DOHH2 (cell line): Measurements from ENCODE around the gene PMVK.

Source experiments
- EZH2phosphoT487 ChIP-seq: fragments of 200-600 bp; sonication (generic); IDR thresholded peaks from 2 replicates; pipeline ENCODE4 v1.6.1; 2017; ENCODE audit warnings: borderline replicate concordance, mild to moderate bottlenecking, antibody characterized with exemption, low read length, moderate library complexity, mixed read lengths
- TF ChIP-seq, protein P1 (sequence below): fragments of 200-600 bp; sonication (generic); IDR thresholded peaks from one replicate; pipeline ENCODE4 v1.5.1; 2014; ENCODE audit warnings: antibody characterized with exemption, mild to moderate bottlenecking, low read depth, low read length; ENCODE audit not compliant: poor library complexity, severe bottlenecking

DNA sequence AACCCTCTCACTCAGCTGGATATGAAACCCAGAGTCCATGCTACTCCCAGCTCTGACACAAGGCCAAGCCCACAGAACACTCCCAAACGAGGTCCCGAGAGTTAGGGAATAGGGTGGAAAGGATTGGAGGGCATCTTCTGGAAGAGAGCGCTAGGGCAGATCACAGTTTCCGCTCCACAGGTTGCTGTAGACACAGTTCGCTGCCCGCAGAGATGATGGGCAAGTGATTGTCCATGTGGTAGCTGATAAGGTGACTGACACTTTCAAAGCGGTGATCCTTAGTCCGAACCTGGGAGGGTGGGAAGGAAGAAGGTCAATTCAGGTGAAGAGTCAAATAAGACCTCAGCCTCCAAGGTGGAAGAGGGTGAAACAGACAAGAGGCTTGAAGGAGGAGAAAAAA is 27.1 kb upstream of the PMVK start:
- TF ChIP-seq, protein P1, sequence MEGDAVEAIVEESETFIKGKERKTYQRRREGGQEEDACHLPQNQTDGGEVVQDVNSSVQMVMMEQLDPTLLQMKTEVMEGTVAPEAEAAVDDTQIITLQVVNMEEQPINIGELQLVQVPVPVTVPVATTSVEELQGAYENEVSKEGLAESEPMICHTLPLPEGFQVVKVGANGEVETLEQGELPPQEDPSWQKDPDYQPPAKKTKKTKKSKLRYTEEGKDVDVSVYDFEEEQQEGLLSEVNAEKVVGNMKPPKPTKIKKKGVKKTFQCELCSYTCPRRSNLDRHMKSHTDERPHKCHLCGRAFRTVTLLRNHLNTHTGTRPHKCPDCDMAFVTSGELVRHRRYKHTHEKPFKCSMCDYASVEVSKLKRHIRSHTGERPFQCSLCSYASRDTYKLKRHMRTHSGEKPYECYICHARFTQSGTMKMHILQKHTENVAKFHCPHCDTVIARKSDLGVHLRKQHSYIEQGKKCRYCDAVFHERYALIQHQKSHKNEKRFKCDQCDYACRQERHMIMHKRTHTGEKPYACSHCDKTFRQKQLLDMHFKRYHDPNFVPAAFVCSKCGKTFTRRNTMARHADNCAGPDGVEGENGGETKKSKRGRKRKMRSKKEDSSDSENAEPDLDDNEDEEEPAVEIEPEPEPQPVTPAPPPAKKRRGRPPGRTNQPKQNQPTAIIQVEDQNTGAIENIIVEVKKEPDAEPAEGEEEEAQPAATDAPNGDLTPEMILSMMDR, result no peak
- TF ChIP-seq EZH2phosphoT487, result no peak
